ENCODE data around the gene LIPT1.

DNA sequence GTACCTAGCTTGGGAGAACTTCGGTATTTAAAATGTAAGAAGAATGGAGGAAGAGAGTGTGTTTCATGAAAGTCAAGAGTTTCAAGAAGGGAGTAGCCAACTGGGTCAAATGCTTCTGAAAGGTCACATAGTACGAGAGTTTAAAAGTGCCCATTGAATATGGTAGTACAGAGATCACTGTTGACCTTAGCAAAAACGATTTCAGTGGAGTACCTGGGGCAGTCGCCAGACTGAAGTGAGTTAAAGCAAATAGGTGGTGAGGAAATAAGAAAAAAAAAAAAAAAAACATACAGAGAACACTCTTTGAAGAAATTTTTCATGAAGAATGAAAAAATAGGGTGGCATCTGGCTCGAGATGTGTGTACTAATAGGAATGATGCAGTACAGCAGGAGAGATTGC is 11.5 kb downstream of the LIPT1 start:
- TF ChIP-seq CTCF (IDR thresholded peaks at IDR 0.05; ENCODE audit: insufficient read depth, low read length, poor library complexity, severe bottlenecking) (no peak), EZH2phosphoT487 (conservative IDR thresholded peaks at IDR 0.05; ENCODE audit: low read length) (no peak)
